ENCODE measurements around the gene PJVK.
"Not testable (repeated sequence)": the region's sequence is repeated elsewhere in the genome, so short reads cannot be mapped to it uniquely, and the experiment has no call there.

Gene PJVK

GRCh38 chr2:178420463-178420999 lies 30.6 kb upstream of the PJVK start:
- H3K4me3 ChIP-seq (ENCODE audit: control insufficient read depth, low read depth, low read length) = no peak overlapping the region
- no peak for DNase-seq (ENCODE audit: low read depth)
- no peak for TF ChIP-seq CTCF (IDR thresholded peaks at IDR 0.05; ENCODE audit: control insufficient read depth, insufficient read depth, low read depth, low read length, missing control alignments)

GRCh38 chr2:178422097-178422496 lies 29.1 kb upstream of the PJVK start:
- no peak overlapping the region for H3K4me3 ChIP-seq (ENCODE audit: control insufficient read depth, low read depth, low read length)
- DNase-seq (ENCODE audit: low read depth) = no peak
- no peak for TF ChIP-seq CTCF (IDR thresholded peaks at IDR 0.05; ENCODE audit: control insufficient read depth, insufficient read depth, low read depth, low read length, missing control alignments)

- not testable (repeated sequence) for DNase-seq (ENCODE audit: low read depth)
Observed at GRCh38 chr2:178423746-178424145, 27.4 kb upstream of the PJVK start.

GRCh38 chr2:178425255-178425827 lies 25.8 kb upstream of the PJVK start:
- H3K4me3 ChIP-seq (ENCODE audit: control insufficient read depth, low read depth, low read length) = no peak overlapping the region
- TF ChIP-seq CTCF (IDR thresholded peaks at IDR 0.05; ENCODE audit: control insufficient read depth, insufficient read depth, low read depth, low read length, missing control alignments) = no peak
- DNase-seq (ENCODE audit: low read depth) = no peak

More at GRCh38 chr2:178423746-178424145, 27.4 kb upstream of the PJVK start:
- H3K4me3 ChIP-seq (ENCODE audit: control insufficient read depth, low read depth, low read length) = not testable (repeated sequence)

GRCh38 chr2:178426388-178426787 lies 24.8 kb upstream of the PJVK start:
- TF ChIP-seq CTCF (IDR thresholded peaks at IDR 0.05; ENCODE audit: control insufficient read depth, insufficient read depth, low read depth, low read length, missing control alignments) = no peak
- no peak for DNase-seq (ENCODE audit: low read depth)
- no peak overlapping the region for H3K4me3 ChIP-seq (ENCODE audit: control insufficient read depth, low read depth, low read length)

GRCh38 chr2:178427458-178427857 lies 23.7 kb upstream of the PJVK start:
- no peak for TF ChIP-seq CTCF (IDR thresholded peaks at IDR 0.05; ENCODE audit: control insufficient read depth, insufficient read depth, low read depth, low read length, missing control alignments)
- no peak for DNase-seq (ENCODE audit: low read depth)

GRCh38 chr2:178428396-178428806 lies 22.8 kb upstream of the PJVK start:
- no peak overlapping the region for H3K4me3 ChIP-seq (ENCODE audit: control insufficient read depth, low read depth, low read length)
- no peak for DNase-seq (ENCODE audit: low read depth)
- no peak for TF ChIP-seq CTCF (IDR thresholded peaks at IDR 0.05; ENCODE audit: control insufficient read depth, insufficient read depth, low read depth, low read length, missing control alignments)

More at GRCh38 chr2:178427458-178427857, 23.7 kb upstream of the PJVK start:
- no peak overlapping the region for H3K4me3 ChIP-seq (ENCODE audit: control insufficient read depth, low read depth, low read length)

Measured in AG09309 (cell line).